ENCODE results near the gene ZER1. TPM values are rescaled to one million over a fixed set of nuclear protein-coding genes. Genes with fewer than 3 reads are reported as not detected.

The ZER1 gene
- total and polyA plus RNA-seq, 5 experiments from 2014 or later, result 34.7 to 50.3 (median 46.9) TPM

DNA sequence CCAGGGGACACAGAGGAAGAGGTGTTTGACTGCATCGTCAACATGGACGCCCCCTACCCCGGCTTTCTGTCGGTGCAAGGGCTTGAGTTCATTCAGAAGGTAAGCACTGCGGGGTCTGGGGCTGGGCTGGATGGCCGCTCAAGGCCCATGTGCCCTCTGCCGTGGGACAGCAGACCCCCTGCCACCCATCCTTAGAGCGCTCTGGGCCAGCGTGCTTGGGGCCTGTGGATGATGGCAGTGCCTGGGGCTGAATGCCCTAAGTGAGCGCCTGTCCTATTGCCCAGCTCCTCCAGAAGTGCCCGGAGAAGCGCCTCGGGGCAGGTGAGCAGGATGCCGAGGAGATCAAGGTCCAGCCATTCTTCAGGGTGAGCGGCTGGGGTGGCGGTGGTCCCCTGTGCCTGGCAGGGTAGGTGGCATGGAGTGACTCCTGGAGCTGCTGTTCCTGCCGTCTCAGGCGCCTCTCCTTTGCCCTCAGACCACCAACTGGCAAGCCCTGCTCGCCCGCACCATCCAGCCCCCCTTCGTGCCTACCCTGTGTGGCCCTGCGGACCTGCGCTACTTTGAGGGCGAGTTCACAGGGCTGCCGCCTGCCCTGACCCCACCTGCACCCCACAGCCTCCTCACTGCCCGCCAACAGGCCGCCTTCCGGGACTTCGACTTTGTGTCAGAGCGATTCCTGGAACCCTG is 51.7 kb downstream of the ZER1 start:
- ATAC-seq, result no peak
- Mint-ChIP-seq H3K27ac (peak overlapping the region in 2 of 10 donors; percentile 43 to 50), H3K27me3 (no peaks in the 10 kb centered on the region), H3K4me3 (peak overlapping the region in 1 of 10 donors; percentile 41), H3K36me3 (peaks cover 0 to 12% (median 0%) of the 10 kb centered on the region in 3 donors), H3K4me1 (peaks cover 21 to 31% (median 25%) of the 10 kb centered on the region in 4 donors), H3K9me3 (no peaks in the 10 kb centered on the region)
- DNase-seq, result no peak
- POLR2A ChIA-PET, result no interaction called here

DNA sequence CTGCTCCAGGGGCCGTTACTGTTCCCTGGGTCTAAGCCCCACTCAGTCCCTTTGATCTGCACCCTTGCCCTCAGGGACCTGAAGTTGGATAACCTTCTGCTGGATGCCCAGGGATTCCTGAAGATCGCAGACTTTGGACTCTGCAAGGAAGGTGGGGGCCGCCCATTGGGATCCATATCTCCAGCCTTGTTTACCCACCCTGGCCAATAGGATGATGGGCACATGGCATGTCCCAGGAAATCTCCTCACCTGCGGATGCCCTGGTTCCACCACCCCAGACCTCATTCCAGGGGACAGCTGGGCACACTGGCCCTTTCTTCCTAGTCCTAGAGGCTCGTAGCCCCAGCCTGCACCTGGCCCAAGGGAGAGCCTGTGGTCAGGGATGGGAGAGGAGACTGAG is 53.3 kb downstream of the ZER1 start:
- no peak overlapping the region for H3K27ac Mint-ChIP-seq
- POLR2A ChIA-PET, result interaction anchor here (0.7 to 1.7 kb wide), 2 partner anchors 29 to 143 kb away, joined by 3 to 6 read pairs; partner anchors contain the start of gene SET
- H3K36me3 Mint-ChIP-seq, result peaks cover 0 to 12% (median 0%) of the 10 kb centered on the region in 3 donors
- no peaks in the 10 kb centered on the region for H3K9me3 Mint-ChIP-seq
- no peak overlapping the region for H3K4me3 Mint-ChIP-seq
- DNase-seq, result no peak
- no peak for ATAC-seq
- H3K4me1 Mint-ChIP-seq, result peaks cover 10 to 18% (median 12%) of the 10 kb centered on the region in 4 donors
- no peaks in the 10 kb centered on the region for H3K27me3 Mint-ChIP-seq

GRCh38 chr9:128718047-128718446 is 53.7 kb downstream of the ZER1 start:
- H3K36me3 Mint-ChIP-seq, result peaks cover 0 to 12% (median 0%) of the 10 kb centered on the region in 3 donors
- no peak overlapping the region for H3K27ac Mint-ChIP-seq
- H3K4me3 Mint-ChIP-seq, result no peak overlapping the region
- no peaks in the 10 kb centered on the region for H3K9me3 Mint-ChIP-seq
- no peak for ATAC-seq
- no peak for DNase-seq
- POLR2A ChIA-PET, result interaction anchor here (0.6 to 1.7 kb wide), 3 partner anchors 15 to 101 kb away, joined by 4 to 6 read pairs (median 4); partner anchors contain the start of gene SET
- no peaks in the 10 kb centered on the region for H3K27me3 Mint-ChIP-seq
- H3K4me1 Mint-ChIP-seq, result peaks cover 8 to 14% (median 10%) of the 10 kb centered on the region in 4 donors

- Mint-ChIP-seq H3K9me3 (no peaks in the 10 kb centered on the region), H3K4me3 (no peak overlapping the region), H3K4me1 (peaks cover 0 to 2% (median under 1%) of the 10 kb centered on the region in 4 donors), H3K27me3 (no peaks in the 10 kb centered on the region), H3K36me3 (peaks cover 0 to 9% (median 0%) of the 10 kb centered on the region in 3 donors), H3K27ac (peak overlapping the region in 1 of 10 donors; percentile 72)
- POLR2A ChIA-PET, result interaction anchor here (0.7 to 0.8 kb wide), 2 partner anchors 354 to 419 kb away, joined by 3 to 4 read pairs; no protein-coding TSS in a partner anchor
- DNase-seq (no peak), ATAC-seq (no peak)
Measured at GRCh38 chr9:128716581-128717254, 55.0 kb downstream of the ZER1 start.

GRCh38 chr9:128715436-128715750 is 56.3 kb downstream of the ZER1 start:
- POLR2A ChIA-PET, result interaction anchor here (0.7 to 1.9 kb wide), 3 partner anchors 9 to 49 kb away, joined by 3 to 6 read pairs (median 6); partner anchors contain the start of gene ZDHHC12
- Mint-ChIP-seq H3K4me3 (no peak overlapping the region), H3K36me3 (peaks cover 0 to under 1% (median 0%) of the 10 kb centered on the region in 3 donors), H3K27ac (no peak overlapping the region), H3K27me3 (no peaks in the 10 kb centered on the region), H3K4me1 (peaks cover 0 to 2% (median 0%) of the 10 kb centered on the region in 4 donors), H3K9me3 (no peaks in the 10 kb centered on the region)
- DNase-seq, result no peak
- no peak for ATAC-seq

GRCh38 chr9:128714586-128715435 is 56.9 kb downstream of the ZER1 start:
- DNase-seq, result no peak
- no peak for ATAC-seq
- peaks cover 0 to 2% (median 0%) of the 10 kb centered on the region in 4 donors for H3K4me1 Mint-ChIP-seq
- H3K9me3 Mint-ChIP-seq, result no peaks in the 10 kb centered on the region
- H3K36me3 Mint-ChIP-seq, result no peaks in the 10 kb centered on the region
- POLR2A ChIA-PET, result interaction anchor here (0.7 to 1.9 kb wide), 2 partner anchors 10 to 50 kb away, joined by 3 to 6 read pairs; partner anchors contain the start of gene ZDHHC12
- H3K4me3 Mint-ChIP-seq, result peak overlapping the region in 1 of 10 donors; percentile 10
- no peaks in the 10 kb centered on the region for H3K27me3 Mint-ChIP-seq
- no peak overlapping the region for H3K27ac Mint-ChIP-seq

GRCh38 chr9:128713941-128714573 is 57.7 kb downstream of the ZER1 start:
- ATAC-seq (no peak), DNase-seq (no peak)
- Mint-ChIP-seq H3K4me1 (peaks cover 0 to 2% (median 0%) of the 10 kb centered on the region in 4 donors), H3K9me3 (no peaks in the 10 kb centered on the region), H3K27me3 (no peaks in the 10 kb centered on the region), H3K27ac (no peak overlapping the region), H3K36me3 (no peaks in the 10 kb centered on the region), H3K4me3 (no peak overlapping the region)
- POLR2A ChIA-PET, result interaction anchor here (0.5 to 1.9 kb wide), 2 partner anchors 10 to 82 kb away, joined by 4 to 6 read pairs; partner anchors contain the start of gene ZDHHC12

DNA sequence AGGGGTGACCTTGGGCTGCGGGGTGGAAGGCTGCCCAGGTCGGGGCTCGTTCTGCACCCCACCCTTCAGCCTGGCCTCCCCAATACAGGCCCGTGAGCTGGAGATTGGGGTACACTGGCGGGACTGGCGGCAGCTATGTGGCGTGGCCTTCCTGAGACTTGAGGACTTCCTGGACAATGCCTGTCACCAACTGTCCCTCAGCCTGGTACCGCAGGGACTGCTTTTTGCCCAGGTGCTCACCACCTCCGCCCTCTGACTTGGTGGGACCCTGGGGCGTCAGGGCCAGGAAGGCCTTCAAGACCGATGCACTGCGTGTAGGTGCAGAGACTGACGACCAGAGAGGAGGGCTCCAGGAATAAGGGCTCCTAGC is 58.3 kb downstream of the ZER1 start:
- Mint-ChIP-seq H3K27ac (no peak overlapping the region), H3K27me3 (no peaks in the 10 kb centered on the region), H3K4me3 (no peak overlapping the region), H3K4me1 (peaks cover 0 to 2% (median 0%) of the 10 kb centered on the region in 4 donors), H3K9me3 (no peaks in the 10 kb centered on the region), H3K36me3 (no peaks in the 10 kb centered on the region)
- POLR2A ChIA-PET, result interaction anchor here (0.5 to 0.9 kb wide), 2 partner anchors 13 to 82 kb away, joined by 4 read pairs; no protein-coding TSS in a partner anchor
- ATAC-seq, result no peak
- no peak for DNase-seq

DNA sequence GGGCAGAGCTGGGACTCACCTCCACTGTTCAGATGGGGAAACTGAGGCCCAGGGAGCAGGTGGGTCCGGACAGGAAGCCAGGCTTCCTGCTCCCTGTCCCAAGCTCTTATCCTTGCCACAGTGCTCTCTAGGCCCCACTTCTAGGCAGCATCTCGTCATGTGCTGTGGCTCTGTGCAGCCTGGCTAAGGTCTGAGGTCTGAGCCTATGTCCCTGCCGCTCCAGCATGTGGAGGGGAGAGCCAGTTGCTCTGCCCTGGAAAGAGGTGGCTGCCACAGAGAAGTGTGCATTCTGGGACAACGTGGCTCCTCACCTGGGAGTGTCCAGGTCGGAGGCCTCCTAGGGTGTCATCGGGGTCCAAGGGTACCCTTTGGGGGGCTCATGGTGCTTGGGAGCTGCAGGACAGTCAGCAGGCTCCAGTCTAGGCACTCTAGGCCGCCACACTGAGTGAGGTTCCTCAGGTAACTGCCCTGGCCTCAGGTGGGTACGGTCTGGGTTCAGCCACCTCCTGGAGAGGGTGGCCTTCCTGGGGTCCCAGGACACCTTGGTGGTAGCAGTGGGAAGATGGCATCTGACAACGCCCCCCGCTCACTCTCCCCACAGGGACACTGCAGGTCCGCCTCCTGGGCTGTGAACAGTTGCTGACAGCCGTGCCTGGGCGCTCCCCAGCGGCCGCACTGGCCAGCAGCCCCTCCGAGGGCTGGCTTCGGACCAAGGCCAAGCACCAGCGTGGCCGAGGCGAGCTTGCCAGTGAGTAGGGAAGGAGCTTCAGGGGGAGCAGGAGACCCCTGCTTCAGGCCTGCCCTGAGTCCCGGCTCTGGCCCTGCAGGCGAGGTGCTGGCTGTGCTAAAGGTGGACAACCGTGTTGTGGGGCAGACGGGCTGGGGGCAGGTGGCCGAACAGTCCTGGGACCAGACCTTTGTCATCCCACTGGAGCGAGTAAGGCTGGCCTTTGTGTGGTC is 59.0 kb downstream of the ZER1 start:
- H3K36me3 Mint-ChIP-seq, result no peaks in the 10 kb centered on the region
- no peaks in the 10 kb centered on the region for H3K27me3 Mint-ChIP-seq
- H3K4me1 Mint-ChIP-seq, result peaks cover 0 to 2% (median 0%) of the 10 kb centered on the region in 4 donors
- no peak overlapping the region for H3K27ac Mint-ChIP-seq
- H3K9me3 Mint-ChIP-seq, result no peaks in the 10 kb centered on the region
- H3K4me3 Mint-ChIP-seq, result no peak overlapping the region
- ATAC-seq (no peak), DNase-seq (no peak)
- POLR2A ChIA-PET, result interaction anchor here (0.5 to 0.9 kb wide), 2 partner anchors 12 to 156 kb away, joined by 3 to 4 read pairs; no protein-coding TSS in a partner anchor

GRCh38 chr9:128707446-128707845 is 64.3 kb downstream of the ZER1 start:
- ATAC-seq (no peak), DNase-seq (no peak)
- POLR2A ChIA-PET, result interaction anchor here (1.4 kb wide), 1 partner anchor 17 kb away, joined by 5 read pairs; the partner anchor contains the start of gene ZDHHC12
- H3K27ac Mint-ChIP-seq, result no peak overlapping the region
- H3K27me3 Mint-ChIP-seq, result no peaks in the 10 kb centered on the region
- H3K36me3 Mint-ChIP-seq, result no peaks in the 10 kb centered on the region
- no peaks in the 10 kb centered on the region for H3K9me3 Mint-ChIP-seq
- no peak overlapping the region for H3K4me3 Mint-ChIP-seq
- H3K4me1 Mint-ChIP-seq, result peaks cover 0 to 9% (median 3%) of the 10 kb centered on the region in 4 donors

All from naive thymus-derived CD8-positive, alpha-beta T cell (primary cell).